Measurements from ENCODE around the gene IHH. TPM values are rescaled to one million over a fixed set of nuclear protein-coding genes. Genes with fewer than 3 reads are reported as not detected.

The IHH gene
- total and polyA plus RNA-seq, 2 of the 8 experiments (the other 6 are each of a cell fraction or from before 2014, with no cell fraction given) = 0.03 TPM; not detected in 1

DNA sequence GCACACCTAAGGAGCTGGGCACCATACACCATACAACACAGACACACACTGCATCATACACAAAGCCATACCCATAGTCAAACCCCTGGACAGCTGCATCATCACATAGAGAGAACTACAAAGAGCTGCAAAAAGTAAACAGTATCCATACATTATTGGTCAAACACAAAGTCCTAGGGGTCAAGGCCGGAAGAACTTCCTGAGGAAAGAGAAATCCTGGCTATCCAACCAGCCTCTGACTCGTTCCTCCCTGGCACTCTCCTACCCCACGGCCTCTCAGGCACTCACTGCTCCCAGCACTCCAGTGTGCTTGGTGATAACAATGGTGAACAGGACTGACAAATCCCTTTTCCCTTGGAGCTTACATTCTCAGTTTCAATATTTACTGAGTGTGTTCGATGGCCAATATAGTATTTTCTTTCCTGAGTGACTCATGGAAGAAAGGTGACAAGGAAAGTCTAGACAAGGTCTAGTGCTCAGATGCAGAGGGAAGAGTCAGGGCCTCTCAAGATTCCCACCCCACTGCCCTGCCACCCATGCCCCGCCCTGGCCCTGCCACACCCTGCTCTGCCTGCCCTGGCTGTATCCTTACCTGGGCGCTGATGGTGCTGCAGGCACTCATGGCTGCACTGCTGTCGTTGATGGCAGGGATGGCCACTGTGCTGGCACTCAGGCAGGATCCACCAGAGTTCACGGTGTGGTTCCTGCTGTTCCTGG lies 22.8 kb downstream of the IHH start:
- H2BK20ac ChIP-seq (ENCODE audit: low read length) = no peak overlapping the region
- no peaks in the 10 kb centered on the region for H4K20me1 ChIP-seq (replicated peaks in 1 of 2; ENCODE audit: control insufficient read depth in 1 of 2, insufficient read depth in 2 of 2, low read length in 2 of 2)
- peaks cover 0 to 3% (median 0%) of the 10 kb centered on the region in 4 experiments; a peak in 1 of 7 replicates for H3K4me1 ChIP-seq (replicated peaks in 1 of 4; ENCODE audit: control insufficient read depth in 3 of 4, insufficient read depth in 4 of 4, low read length in 3 of 4)
- FAIRE-seq (no peak), DNase-seq (ENCODE audit: low read depth in 1 of 2, low spot score in 2 of 2) (no peak)
- H3K9me3 ChIP-seq (ENCODE audit: insufficient read depth in 2 of 2, low read depth in 1 of 2, low read length in 1 of 2) = no peaks in the 10 kb centered on the region
- H4K8ac ChIP-seq (ENCODE audit: extremely low read depth, insufficient read depth, low read length) = no peak overlapping the region
- ChIA-PET CTCF (ENCODE audit: partially characterized antibody) (interaction anchor here (0.5 to 62.8 kb wide), 15 partner anchors 7 to 492 kb away, joined by 3 to 1777 read pairs (median 4); partner anchors contain the start of genes CFAP65 and IHH), POLR2A (ENCODE audit: partially characterized antibody) (interaction anchor here (0.5 kb wide), 1 partner anchor 120 kb away, joined by 3 read pairs; no protein-coding TSS in a partner anchor)
- H2AFZ ChIP-seq (ENCODE audit: low read length) = no peak overlapping the region
- H3K79me2 ChIP-seq (ENCODE audit: control insufficient read depth in 1 of 2, insufficient read depth in 2 of 2, low read length in 2 of 2) = no peaks in the 10 kb centered on the region
- peaks cover 0 to 5% (median 0%) of the 10 kb centered on the region in 4 experiments; a peak in 1 of 7 replicates for H3K27me3 ChIP-seq (replicated peaks in 1 of 4; ENCODE audit: control insufficient read depth in 3 of 4, extremely low read depth in 1 of 4, insufficient read depth in 3 of 4, low read length in 3 of 4)
- H3K4me3 ChIP-seq (ENCODE audit: extremely low read depth in 1 of 4, insufficient read depth in 2 of 4, low read depth in 3 of 4, low read length in 4 of 4) = no peak overlapping the region
- H3K23ac ChIP-seq (ENCODE audit: insufficient read length) = no peak overlapping the region
- H3K36me3 ChIP-seq (ENCODE audit: control insufficient read depth in 2 of 4, insufficient read depth in 4 of 4, low read length in 3 of 4) = no peaks in the 10 kb centered on the region
- no peak overlapping the region for H3K9ac ChIP-seq (replicated peaks in 1 of 4; ENCODE audit: extremely low read depth in 1 of 4, low read depth in 3 of 4, low read length in 3 of 4)
- no peak overlapping the region for H4K5ac ChIP-seq (ENCODE audit: insufficient read length, low read depth, low read length)
- H2BK5ac ChIP-seq (ENCODE audit: low read depth, low read length) = no peak overlapping the region
- H2AK5ac ChIP-seq (ENCODE audit: low read depth, low read length) = no peak overlapping the region
- H4K91ac ChIP-seq (replicated peaks; ENCODE audit: insufficient read length, low read length) = no peak overlapping the region
- no peak overlapping the region for H2BK12ac ChIP-seq (ENCODE audit: low read depth, low read length)
- H3K18ac ChIP-seq (ENCODE audit: extremely low read depth, low read length) = no peak overlapping the region
- TF ChIP-seq BCL11A (IDR thresholded peaks at IDR 0.05; ENCODE audit: low read depth in 2 of 2, low read length in 2 of 2) (no peak), TEAD4 (IDR thresholded peaks at IDR 0.05; ENCODE audit: low read depth, low read length) (no peak), CREB1 (IDR thresholded peaks at IDR 0.05) (no peak), SRF (IDR thresholded peaks at IDR 0.05; ENCODE audit: low read depth, low read length) (no peak), YY1 (IDR thresholded peaks at IDR 0.05; ENCODE audit: low read depth, low read length) (no peak), HDAC2 (IDR thresholded peaks at IDR 0.05; ENCODE audit: borderline replicate concordance in 1 of 2, low read depth in 2 of 2, low read length in 2 of 2) (no peak), SIX5 (IDR thresholded peaks at IDR 0.05; ENCODE audit: low read depth, low read length) (no peak), EP300 (IDR thresholded peaks at IDR 0.05; ENCODE audit: borderline replicate concordance in 1 of 2, low read depth in 2 of 2, low read length in 2 of 2) (no peak)
- TF ChIP-seq, protein P1, sequence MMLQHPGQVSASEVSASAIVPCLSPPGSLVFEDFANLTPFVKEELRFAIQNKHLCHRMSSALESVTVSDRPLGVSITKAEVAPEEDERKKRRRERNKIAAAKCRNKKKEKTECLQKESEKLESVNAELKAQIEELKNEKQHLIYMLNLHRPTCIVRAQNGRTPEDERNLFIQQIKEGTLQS (IDR thresholded peaks at IDR 0.05; ENCODE audit: insufficient read depth, low read depth, low read length) = no peak
- TF ChIP-seq, protein P2, sequence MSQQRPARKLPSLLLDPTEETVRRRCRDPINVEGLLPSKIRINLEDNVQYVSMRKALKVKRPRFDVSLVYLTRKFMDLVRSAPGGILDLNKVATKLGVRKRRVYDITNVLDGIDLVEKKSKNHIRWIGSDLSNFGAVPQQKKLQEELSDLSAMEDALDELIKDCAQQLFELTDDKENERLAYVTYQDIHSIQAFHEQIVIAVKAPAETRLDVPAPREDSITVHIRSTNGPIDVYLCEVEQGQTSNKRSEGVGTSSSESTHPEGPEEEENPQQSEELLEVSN (IDR thresholded peaks at IDR 0.05) = no peak
- TF ChIP-seq, protein P3, sequence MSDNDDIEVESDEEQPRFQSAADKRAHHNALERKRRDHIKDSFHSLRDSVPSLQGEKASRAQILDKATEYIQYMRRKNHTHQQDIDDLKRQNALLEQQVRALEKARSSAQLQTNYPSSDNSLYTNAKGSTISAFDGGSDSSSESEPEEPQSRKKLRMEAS (IDR thresholded peaks at IDR 0.05) = no peak
- H3K79me1 ChIP-seq (ENCODE audit: low read depth, low read length) = no peaks in the 10 kb centered on the region
- H2BK15ac ChIP-seq (ENCODE audit: low read length) = no peak overlapping the region
- H3K56ac ChIP-seq (replicated peaks; ENCODE audit: insufficient read length, low read depth, low read length) = no peak overlapping the region
- no peak overlapping the region for H3K27ac ChIP-seq (ENCODE audit: low read depth, low read length)
- H2BK120ac ChIP-seq (replicated peaks; ENCODE audit: low read depth, low read length) = no peak overlapping the region
- no peaks in the 10 kb centered on the region for H3K23me2 ChIP-seq (ENCODE audit: low read depth, low read length)
- WGBS, 2 experiments (ENCODE audit: extremely low coverage in 1 of 2, insufficient coverage in 1 of 2, insufficient read length in 1 of 2, insufficient replicate concordance in 2 of 2, low coverage in 1 of 2, low lambda C conversion rate in 2 of 2, missing lambda C conversion rate in 1 of 2) = 71% methylated on average over 8 of the region's 8 CpGs; no CpG with 5 or more reads in 1 of the 2 experiments
- no peak overlapping the region for H3K14ac ChIP-seq (ENCODE audit: insufficient read length)
- H3K4me2 ChIP-seq (ENCODE audit: insufficient read depth in 1 of 2, low read depth in 2 of 2, low read length in 2 of 2) = no peak overlapping the region
- H3K4ac ChIP-seq (replicated peaks; ENCODE audit: insufficient read length, low read depth, low read length) = no peak overlapping the region

All from H1 (cell line).